WTC11 (cell line): ENCODE measurements around the gene EMILIN3. TPM values are rescaled to one million over a fixed set of nuclear protein-coding genes. Genes with fewer than 3 reads are reported as not detected.

Experiments used
- ATAC-seq: fragments of 200-7000 bp; cut with Tn5 transposase; 2 replicates; pipeline ENCODE4 v1.10.0; 2021; ENCODE audit warnings: mild to moderate bottlenecking, moderate library complexity
- CTCF ChIA-PET: fragments of 300-600 bp; sonication (Branson Sonifier 250); formaldehyde crosslinking; loops from one replicate; lab custom pipeline; 2021; ENCODE audit warnings: antibody characterized with exemption; lab: Charles Lee
- POLR2A ChIA-PET: fragments of 350-600 bp; sonication (Branson Sonifier 250); formaldehyde crosslinking; loops from one replicate; lab custom pipeline; 2021; ENCODE audit warnings: antibody characterized with exemption; lab: Charles Lee
- DNase-seq: peaks from one replicate; pipeline ENCODE4 v3.0.0; 2021; ENCODE audit warnings: low spot score
- H3K27ac Mint-ChIP-seq: 2 replicates; pipeline ENCODE4 v1.8.0; 2021; ENCODE audit warnings: mixed read lengths
- H3K27me3 Mint-ChIP-seq: 2 replicates; pipeline ENCODE4 v1.8.0; 2021; ENCODE audit warnings: low read depth, mild to moderate bottlenecking, moderate library complexity, mixed read lengths
- H3K36me3 Mint-ChIP-seq: 2 replicates; pipeline ENCODE4 v1.8.0; 2021; ENCODE audit warnings: mixed read lengths
- H3K4me1 Mint-ChIP-seq: 2 replicates; pipeline ENCODE4 v1.8.0; 2022; ENCODE audit warnings: mixed read lengths
- H3K4me3 Mint-ChIP-seq: 2 replicates; pipeline ENCODE4 v1.8.0; 2021; ENCODE audit warnings: mild to moderate bottlenecking, moderate library complexity, mixed read lengths
- H3K9me3 Mint-ChIP-seq: 2 replicates; pipeline ENCODE4 v1.8.0; 2021; ENCODE audit warnings: mixed read lengths
- ATF3 ChIP-seq: sonication (generic); formaldehyde crosslinking; conservative IDR thresholded peaks from 2 replicates; pipeline ENCODE4 v1.8.1; 2022; ENCODE audit warnings: mild to moderate bottlenecking, missing genetic modification reagents
- CREM ChIP-seq: sonication (generic); formaldehyde crosslinking; IDR thresholded peaks from 2 replicates; pipeline ENCODE4 v1.8.1; 2022; ENCODE audit warnings: mild to moderate bottlenecking, missing genetic modification reagents, moderate library complexity
- HMGXB4 ChIP-seq: sonication (generic); formaldehyde crosslinking; IDR thresholded peaks from 2 replicates; pipeline ENCODE4 v1.8.1; 2023; ENCODE audit warnings: mild to moderate bottlenecking, moderate library complexity, missing genetic modification reagents
- NFATC4 ChIP-seq: fragments of 250-450 bp; sonication (Bioruptor Pico); IDR thresholded peaks from 2 replicates; pipeline ENCODE4 v1.9.0; 2021; ENCODE audit warnings: mild to moderate bottlenecking
- RORB ChIP-seq: fragments of 250-450 bp; sonication (Bioruptor Pico); IDR thresholded peaks from 2 replicates; pipeline ENCODE4 v1.9.0; 2021; ENCODE audit warnings: mild to moderate bottlenecking
- SMAD3 ChIP-seq: sonication (generic); formaldehyde crosslinking; IDR thresholded peaks from 2 replicates; pipeline ENCODE4 v1.8.0; 2022; ENCODE audit warnings: missing genetic modification reagents, mild to moderate bottlenecking, borderline replicate concordance
- STAT6 ChIP-seq: sonication (generic); formaldehyde crosslinking; conservative IDR thresholded peaks from 2 replicates; pipeline ENCODE4 v1.8.1; 2023; ENCODE audit warnings: mild to moderate bottlenecking, low read depth, missing genetic modification reagents, moderate library complexity
- TCF7 ChIP-seq: sonication (generic); formaldehyde crosslinking; IDR thresholded peaks from 2 replicates; pipeline ENCODE4 v1.8.0; 2022; ENCODE audit warnings: mild to moderate bottlenecking, low read depth, missing genetic modification reagents, moderate library complexity
- TP53 ChIP-seq: sonication (generic); formaldehyde crosslinking; IDR thresholded peaks from 2 replicates; pipeline ENCODE4 v1.8.1; 2023; ENCODE audit warnings: mild to moderate bottlenecking, missing genetic modification reagents
- ZNF219 ChIP-seq: sonication (generic); formaldehyde crosslinking; IDR thresholded peaks from 2 replicates; pipeline ENCODE4 v1.8.0; 2023; ENCODE audit warnings: missing genetic modification reagents, mild to moderate bottlenecking, borderline replicate concordance
- ZNF512 ChIP-seq: sonication (generic); formaldehyde crosslinking; IDR thresholded peaks from 2 replicates; pipeline ENCODE4 v1.8.1; 2022; ENCODE audit warnings: missing genetic modification reagents, borderline replicate concordance
- ZNF532 ChIP-seq: fragments of 250-450 bp; sonication (Bioruptor Pico); IDR thresholded peaks from 2 replicates; pipeline ENCODE4 v1.9.0; 2021; ENCODE audit warnings: mild to moderate bottlenecking, borderline replicate concordance
- total RNA-seq: library from RNA; stranded (reverse); gene quantifications from 3 replicates; pipeline ENCODE4 v1.2.3, GENCODE V29; 2021

Gene EMILIN3
- total RNA-seq, 1 experiment from 2014 or later = 5.5 TPM

- TF ChIP-seq ZNF512 (CRISPR knock-in tag) (no peak), TP53 (CRISPR knock-in tag) (no peak), HMGXB4 (no peak), ATF3 (CRISPR knock-in tag) (no peak), ZNF219 (no peak), RORB (CRISPR knock-in tag) (no peak), TCF7 (no peak), SMAD3 (CRISPR knock-in tag) (no peak), ZNF532 (CRISPR knock-in tag) (no peak), NFATC4 (no peak)
Observed at GRCh38 chr20:41367956-41368355, 1.3 kb upstream of the EMILIN3 start (continued).

- H3K27ac Mint-ChIP-seq = no peak overlapping the region
- peaks cover 12% of the 10 kb centered on the region for H3K4me1 Mint-ChIP-seq
- ATAC-seq = peak; percentile 22
- H3K27me3 Mint-ChIP-seq = peaks cover 55% of the 10 kb centered on the region
- TF ChIP-seq CREM (CRISPR knock-in tag) = no peak
- no peak for TF ChIP-seq NFATC4
- TF ChIP-seq STAT6 (CRISPR knock-in tag) = no peak
- TF ChIP-seq ATF3 (CRISPR knock-in tag) = no peak
- DNase-seq = no peak
- POLR2A ChIA-PET = no interaction called here
- H3K36me3 Mint-ChIP-seq = peaks cover 6% of the 10 kb centered on the region
- peaks cover 14% of the 10 kb centered on the region for H3K9me3 Mint-ChIP-seq
- CTCF ChIA-PET = interaction anchor here (0.9 to 3.1 kb wide), 6 partner anchors 15 to 232 kb away, joined by 3 to 13 read pairs (median 6); partner anchors contain the start of gene LPIN3
- H3K4me3 Mint-ChIP-seq = peak overlapping the region; percentile 75
Observed at GRCh38 chr20:41367393-41367695, 726 bp upstream of the EMILIN3 start.
